IMR-90 (cell line): ENCODE results near the gene KIDINS220. TPM values are rescaled to one million over a fixed set of nuclear protein-coding genes. Genes with fewer than 3 reads are reported as not detected.
A peak's percentile ranks its signal among the peaks of the same experiment; 100 is the strongest.

Experiments used
- ATAC-seq: fragments of 200-7000 bp; cut with Tn5 transposase; 2 replicates; pipeline ENCODE4 v1.9.1; 2020; ENCODE audit warnings: low read depth, mild to moderate bottlenecking, moderate library complexity
- BruUV-seq: library from RNA; stranded (reverse); fragments of 400-500 nt; replicated peaks from 2 replicates; lab custom pipeline; 2021; lab: Mats Ljungman, UMichigan
- CTCF ChIA-PET: fragments of 300-600 bp; formaldehyde crosslinking; extraction: SDS; loops from one replicate; lab custom pipeline; 2021; ENCODE audit warnings: antibody characterized with exemption; lab: Yijun Ruan, JAX
- POLR2A ChIA-PET: fragments of 300-600 bp; sonication (Branson Sonifier 250); formaldehyde crosslinking; loops from one replicate; lab custom pipeline; 2022; ENCODE audit warnings: antibody characterized with exemption; ENCODE audit not compliant: unreplicated experiment; lab: Charles Lee
- DNase-seq: peaks from one replicate; pipeline ENCODE4 v3.0.0; 2013
- H2AFZ ChIP-seq: replicated peaks from 2 replicates; pipeline ENCODE3; 2013; ENCODE audit warnings: low read length, mild to moderate bottlenecking; ENCODE audit not compliant: poor library complexity
- H2AK5ac ChIP-seq: 2 replicates; pipeline ENCODE4 v1.6.1; 2013; ENCODE audit warnings: low read depth, low read length, inconsistent platforms
- H2AK9ac ChIP-seq: replicated peaks from 2 replicates; pipeline ENCODE3; 2013; ENCODE audit warnings: mild to moderate bottlenecking, low read depth, low read length, moderate library complexity; ENCODE audit not compliant: poor library complexity
- H2BK120ac ChIP-seq: 2 replicates; pipeline ENCODE4 v1.6.1; 2013; ENCODE audit warnings: low read depth, low read length, inconsistent platforms
- H2BK15ac ChIP-seq: 3 replicates; pipeline ENCODE4 v1.6.1; 2013; ENCODE audit warnings: low read depth, low read length, inconsistent platforms
- H2BK20ac ChIP-seq: 2 replicates; pipeline ENCODE4 v1.6.1; 2013; ENCODE audit warnings: low read depth, mild to moderate bottlenecking, inconsistent platforms, low read length, moderate library complexity
- H2BK5ac ChIP-seq: 2 replicates; pipeline ENCODE4 v1.6.1; 2013; ENCODE audit warnings: mild to moderate bottlenecking, low read depth, low read length, inconsistent platforms; ENCODE audit not compliant: poor library complexity, severe bottlenecking
- H3K14ac ChIP-seq: replicated peaks from 2 replicates; pipeline ENCODE4 v1.6.1; 2013; ENCODE audit warnings: low read depth, low read length, inconsistent platforms
- H3K18ac ChIP-seq: 2 replicates; pipeline ENCODE4 v1.6.1; 2013; ENCODE audit warnings: low read depth, low read length, control low read depth
- H3K23ac ChIP-seq: 2 replicates; pipeline ENCODE4 v1.6.1; 2013; ENCODE audit warnings: low read depth, low read length, inconsistent platforms
- H3K27ac ChIP-seq: 2 replicates; pipeline ENCODE4 v1.5.1; 2013; ENCODE audit warnings: mild to moderate bottlenecking, control low read depth, low read length; ENCODE audit not compliant: insufficient read depth
- H3K27me3 ChIP-seq: 2 replicates; pipeline ENCODE4 v1.6.1; 2013; ENCODE audit warnings: low read length; ENCODE audit not compliant: control insufficient read depth, insufficient read depth
- H3K36me3 ChIP-seq: 2 replicates; pipeline ENCODE4 v1.6.1; 2013; ENCODE audit warnings: low read length, mixed read lengths; ENCODE audit not compliant: control insufficient read depth, insufficient read depth
- H3K4ac ChIP-seq: 2 replicates; pipeline ENCODE4 v1.6.1; 2013; ENCODE audit warnings: low read depth, low read length, inconsistent platforms
- H3K4me1 ChIP-seq: 2 replicates; pipeline ENCODE4 v1.6.1; 2013; ENCODE audit warnings: low read length, mixed read lengths; ENCODE audit not compliant: control insufficient read depth, insufficient read depth
- H3K4me2 ChIP-seq: 2 replicates; pipeline ENCODE4 v1.6.1; 2013; ENCODE audit warnings: low read depth, mild to moderate bottlenecking, control low read depth, low read length, moderate library complexity
- H3K4me3 ChIP-seq: 2 replicates; pipeline ENCODE4 v1.5.1; 2013; ENCODE audit warnings: low read depth, mild to moderate bottlenecking, control low read depth, low read length, moderate library complexity; ENCODE audit not compliant: insufficient read depth
- H3K56ac ChIP-seq: 2 replicates; pipeline ENCODE4 v1.6.1; 2013; ENCODE audit warnings: low read length, inconsistent platforms; ENCODE audit not compliant: insufficient read depth; ENCODE audit errors: extremely low read depth
- H3K79me1 ChIP-seq, 2 experiments: 2 replicates each; pipeline ENCODE4 v1.6.1; 2013; ENCODE audit warnings: low read length in 2 of 2, inconsistent platforms in 1 of 2, low read depth in 1 of 2
- H3K9ac ChIP-seq: 2 replicates; pipeline ENCODE4 v1.6.1; 2013; ENCODE audit warnings: low read depth, low read length, control low read depth
- H3K9me1 ChIP-seq: 2 replicates; pipeline ENCODE4 v1.6.1; 2013; ENCODE audit warnings: low read length, inconsistent platforms; ENCODE audit not compliant: insufficient read depth
- H3K9me3 ChIP-seq: 2 replicates; pipeline ENCODE4 v1.6.1; 2013; ENCODE audit warnings: low read length; ENCODE audit not compliant: control insufficient read depth, insufficient read depth
- H4K20me1 ChIP-seq: 2 replicates; pipeline ENCODE4 v1.6.1; 2013; ENCODE audit warnings: low read length, inconsistent platforms; ENCODE audit not compliant: insufficient read depth
- H4K5ac ChIP-seq: 2 replicates; pipeline ENCODE4 v1.6.1; 2013; ENCODE audit warnings: mild to moderate bottlenecking, low read depth, low read length, control low read depth
- H4K8ac ChIP-seq, 2 experiments: 2 replicates each; pipeline ENCODE4 v1.6.1; 2013; ENCODE audit warnings: low read depth in 2 of 2, low read length in 2 of 2, control low read depth in 1 of 2, inconsistent platforms in 1 of 2
- H4K91ac ChIP-seq: 2 replicates; pipeline ENCODE4 v1.6.1; 2013; ENCODE audit warnings: low read depth, low read length, inconsistent platforms; ENCODE audit not compliant: insufficient read depth
- CEBPB ChIP-seq: IDR thresholded peaks from 2 replicates; pipeline ENCODE4 v1.6.1; 2012; ENCODE audit warnings: low read depth, low read length, improper control_type of control experiment
- CTCF ChIP-seq: conservative IDR thresholded peaks from 2 replicates; pipeline ENCODE4 v1.5.1; 2012; ENCODE audit warnings: mild to moderate bottlenecking, low read depth, low read length, improper control_type of control experiment
- ELK1 ChIP-seq: fragments of 150-350 bp; IDR thresholded peaks from 2 replicates; pipeline ENCODE4 v1.6.1; 2016; ENCODE audit warnings: low read depth, mild to moderate bottlenecking, low read length, moderate library complexity, borderline replicate concordance
- FOS ChIP-seq: fragments of 150-350 bp; IDR thresholded peaks from 2 replicates; pipeline ENCODE4 v1.6.1; 2016; ENCODE audit warnings: low read depth, low read length
- MAFK ChIP-seq: IDR thresholded peaks from 2 replicates; pipeline ENCODE4 v1.6.1; 2012; ENCODE audit warnings: low read depth, low read length, improper control_type of control experiment
- RAD21 ChIP-seq: IDR thresholded peaks from 2 replicates; pipeline ENCODE4 v1.6.1; 2012; ENCODE audit warnings: low read length, improper control_type of control experiment
- RCOR1 ChIP-seq: IDR thresholded peaks from 2 replicates; pipeline ENCODE4 v1.6.1; 2012; ENCODE audit warnings: mild to moderate bottlenecking, low read length, improper control_type of control experiment; ENCODE audit not compliant: insufficient replicate concordance
- dilution Hi-C: fragments of 300-500 bp; cut with HindIII; formaldehyde crosslinking; loops from one replicate; pipeline ENCODE4 v1.14.3; 2018; ENCODE audit warnings: low sequenced_read_pairs; ENCODE audit not compliant: unreplicated experiment
- in situ Hi-C: fragments of 300-500 bp; cut with MboI; formaldehyde crosslinking; loops from 3 replicates; pipeline ENCODE4 v1.14.3; 2019; ENCODE audit warnings: low sequenced_read_pairs, inconsistent platforms, mixed read lengths
- intact Hi-C: fragments of 100-400 bp; cut with micrococcal nuclease; formaldehyde crosslinking; loops from 2 replicates; pipeline ENCODE4 v1.10.0; 2022
- polyA plus RNA-seq, 3 experiments: library from polyadenylated mRNA; depleted of rRNA; stranded (reverse); fragments of >200 nt; gene quantifications; 2 replicates each; pipeline ENCODE4 v1.2.3, GENCODE V29; 2012; ENCODE audit warnings: low replicate concordance in 1 of 3
- total RNA-seq: library from RNA; depleted of rRNA; stranded (reverse); fragments of >200 nt; gene quantifications from 2 replicates; pipeline ENCODE4 v1.2.3, GENCODE V29; 2012

Gene KIDINS220
- total and polyA plus RNA-seq, 2 of the 4 experiments (the other 2 are of a cell fraction) = 23.1 to 63.4 TPM

GRCh38 chr2:8754106-8754776 is 83.2 kb downstream of the KIDINS220 start:
- H4K8ac ChIP-seq = no peak overlapping the region
- H3K9ac ChIP-seq = no peak overlapping the region
- ATAC-seq (peak; percentile 31; the same call in 1 of the 2 replicates), DNase-seq (peak; percentile 17)
- H3K14ac ChIP-seq = no peak overlapping the region
- H4K20me1 ChIP-seq = no peaks in the 10 kb centered on the region
- no peak overlapping the region for H2AFZ ChIP-seq
- H3K36me3 ChIP-seq = peaks cover 8% of the 10 kb centered on the region
- H3K18ac ChIP-seq = no peak overlapping the region
- no peak overlapping the region for H3K4me2 ChIP-seq
- H4K91ac ChIP-seq = no peak overlapping the region
- no peak for TF ChIP-seq MAFK
- TF ChIP-seq CTCF = no peak
- TF ChIP-seq RCOR1 = no peak
- TF ChIP-seq FOS = no peak
- no peak for TF ChIP-seq CEBPB
- TF ChIP-seq RAD21 = no peak
- TF ChIP-seq ELK1 = no peak
- H3K27me3 ChIP-seq = no peaks in the 10 kb centered on the region
- H3K9me3 ChIP-seq = peaks cover 6% of the 10 kb centered on the region
- H3K4me3 ChIP-seq = no peak overlapping the region
- H2AK9ac ChIP-seq = no peak overlapping the region
- intact Hi-C loops = no loop called here
- no peak overlapping the region for H3K4ac ChIP-seq
- H3K56ac ChIP-seq = no peak overlapping the region
- no peak overlapping the region for H2AK5ac ChIP-seq
- no peak overlapping the region for H2BK120ac ChIP-seq
- peaks cover 7% of the 10 kb centered on the region for H3K4me1 ChIP-seq
- no peak overlapping the region for H2BK15ac ChIP-seq
- no peak overlapping the region for H2BK5ac ChIP-seq
- no peak overlapping the region for H3K27ac ChIP-seq
- H3K79me1 ChIP-seq = peaks cover 2 to 7% of the 10 kb centered on the region in 2 experiments; a peak in 3 of 4 replicates
- BruUV-seq = no TSS peak
- H2BK20ac ChIP-seq = no peak overlapping the region
- no peak overlapping the region for H4K5ac ChIP-seq
- H3K9me1 ChIP-seq = no peaks in the 10 kb centered on the region; the same call in 1 of the 2 replicates
- H3K23ac ChIP-seq = no peak overlapping the region
- in situ Hi-C loops = loop anchor here (10.0 to 25.0 kb wide), 2 partner anchors 1329 to 1542 kb away; no protein-coding TSS in a partner anchor
- ChIA-PET CTCF (interaction anchor here (0.7 kb wide), 1 partner anchor 10 kb away, joined by 3 read pairs; no protein-coding TSS in a partner anchor), POLR2A (interaction anchor here (0.6 kb wide), 2 partner anchors 70 to 73 kb away, joined by 3 read pairs; no protein-coding TSS in a partner anchor)
- dilution Hi-C loops = no loop called here
